H9 (cell line): Measurements from ENCODE around the gene SWT1. TPM values are rescaled to one million over a fixed set of nuclear protein-coding genes. Genes with fewer than 3 reads are reported as not detected.

Experiments
- DNase-seq: peaks from one replicate; pipeline ENCODE4 v3.0.0-alpha.2; 2017
- H2AFZ ChIP-seq: one replicate; pipeline ENCODE4 v1.6.1; 2013; ENCODE audit warnings: mild to moderate bottlenecking, low read length, control low read depth, moderate library complexity
- H2AK5ac ChIP-seq: 2 replicates; pipeline ENCODE4 v1.6.1; 2013; ENCODE audit warnings: low read length, control low read depth, mixed read lengths; ENCODE audit not compliant: insufficient read length
- H2BK120ac ChIP-seq: one replicate; pipeline ENCODE4 v1.6.1; 2013; ENCODE audit warnings: low read depth, mild to moderate bottlenecking, low read length, control low read depth, inconsistent platforms; ENCODE audit not compliant: poor library complexity, severe bottlenecking
- H2BK12ac ChIP-seq: 2 replicates; pipeline ENCODE4 v1.6.1; 2013; ENCODE audit warnings: low read length, control low read depth, mixed read lengths, low read depth; ENCODE audit not compliant: insufficient read length
- H2BK15ac ChIP-seq: 2 replicates; pipeline ENCODE4 v1.6.1; 2013; ENCODE audit warnings: low read depth, low read length, control low read depth
- H2BK20ac ChIP-seq: one replicate; pipeline ENCODE4 v1.6.1; 2013; ENCODE audit warnings: low read depth, mild to moderate bottlenecking, low read length, control low read depth, inconsistent platforms; ENCODE audit not compliant: poor library complexity, severe bottlenecking
- H2BK5ac ChIP-seq: 2 replicates; pipeline ENCODE4 v1.6.1; 2013; ENCODE audit warnings: low read length, control low read depth, mixed read lengths; ENCODE audit not compliant: insufficient read length
- H3K14ac ChIP-seq: 2 replicates; pipeline ENCODE4 v1.6.1; 2013; ENCODE audit warnings: low read length, control low read depth; ENCODE audit not compliant: insufficient read depth
- H3K18ac ChIP-seq: 2 replicates; pipeline ENCODE4 v1.6.1; 2013; ENCODE audit warnings: low read depth, mild to moderate bottlenecking, mixed read lengths, low read length, control low read depth; ENCODE audit not compliant: insufficient read length
- H3K23ac ChIP-seq: 2 replicates; pipeline ENCODE4 v1.6.1; 2013; ENCODE audit warnings: low read length, control low read depth, mixed read lengths, low read depth; ENCODE audit not compliant: insufficient read length
- H3K23me2 ChIP-seq: 2 replicates; pipeline ENCODE4 v1.6.1; 2013; ENCODE audit warnings: low read depth, mild to moderate bottlenecking, mixed read lengths, low read length, control low read depth; ENCODE audit not compliant: insufficient read length, poor library complexity, severe bottlenecking
- H3K27ac ChIP-seq: 2 replicates; pipeline ENCODE4 v1.5.1; 2013; ENCODE audit warnings: low read length, control low read depth, mixed read lengths, low read depth; ENCODE audit not compliant: insufficient read length
- H3K27me3 ChIP-seq: 2 replicates; pipeline ENCODE4 v1.6.1; 2013; ENCODE audit warnings: low read length, control low read depth, inconsistent platforms; ENCODE audit not compliant: insufficient read depth
- H3K4ac ChIP-seq: 2 replicates; pipeline ENCODE4 v1.6.1; 2013; ENCODE audit warnings: low read depth, mild to moderate bottlenecking, control low read depth, inconsistent platforms, low read length, moderate library complexity
- H3K4me1 ChIP-seq: 2 replicates; pipeline ENCODE4 v1.6.1; 2013; ENCODE audit warnings: low read length, control low read depth, inconsistent platforms; ENCODE audit not compliant: insufficient read depth
- H3K4me2 ChIP-seq: 2 replicates; pipeline ENCODE4 v1.6.1; 2013; ENCODE audit warnings: low read length, control low read depth, mixed read lengths; ENCODE audit not compliant: insufficient read length, insufficient read depth
- H3K56ac ChIP-seq: 2 replicates; pipeline ENCODE4 v1.6.1; 2013; ENCODE audit warnings: low read depth, mild to moderate bottlenecking, mixed read lengths, low read length, control low read depth; ENCODE audit not compliant: insufficient read length
- H3K79me1 ChIP-seq: 2 replicates; pipeline ENCODE4 v1.6.1; 2013; ENCODE audit warnings: low read depth, mild to moderate bottlenecking, moderate library complexity, low read length, control low read depth, inconsistent platforms; ENCODE audit not compliant: insufficient read depth, poor library complexity, severe bottlenecking
- H3K79me2 ChIP-seq: 2 replicates; pipeline ENCODE4 v1.6.1; 2013; ENCODE audit warnings: low read length, control low read depth, inconsistent platforms; ENCODE audit not compliant: insufficient read depth
- H3K9ac ChIP-seq: 2 replicates; pipeline ENCODE4 v1.6.1; 2013; ENCODE audit warnings: low read length, control low read depth, mixed read lengths; ENCODE audit not compliant: insufficient read length; ENCODE audit errors: extremely low read depth
- H3K9me3 ChIP-seq: one replicate; pipeline ENCODE4 v1.6.1; 2013; ENCODE audit warnings: low read depth, low read length, inconsistent platforms; ENCODE audit not compliant: control insufficient read depth
- H3T11ph ChIP-seq: one replicate; pipeline ENCODE4 v1.6.1; 2013; ENCODE audit warnings: mild to moderate bottlenecking, low read length, control low read depth, inconsistent platforms
- H4K20me1 ChIP-seq: one replicate; pipeline ENCODE4 v1.6.1; 2013; ENCODE audit not compliant: control insufficient read depth, insufficient read length, insufficient read depth
- H4K5ac ChIP-seq: 2 replicates; pipeline ENCODE4 v1.6.1; 2013; ENCODE audit warnings: low read depth, mild to moderate bottlenecking, mixed read lengths, low read length, control low read depth; ENCODE audit not compliant: insufficient read length
- H4K8ac ChIP-seq: replicated peaks from 2 replicates; pipeline ENCODE4 v1.6.1; 2013; ENCODE audit warnings: low read length, control low read depth, mixed read lengths, low read depth; ENCODE audit not compliant: insufficient read length
- H4K91ac ChIP-seq: 2 replicates; pipeline ENCODE4 v1.6.1; 2013; ENCODE audit warnings: low read depth, mild to moderate bottlenecking, moderate library complexity, mixed read lengths, low read length, control low read depth; ENCODE audit not compliant: insufficient read length
- H3K27ac Mint-ChIP-seq, 3 experiments: 2 replicates in 2 of 3; 3 replicates in 1 of 3; pipeline ENCODE4 v1.8.0; 2020 to 2021; ENCODE audit warnings: mixed read lengths in 3 of 3, mild to moderate bottlenecking in 1 of 3, moderate library complexity in 1 of 3
- H3K27me3 Mint-ChIP-seq: 2 replicates; pipeline ENCODE4 v1.8.0; 2021; ENCODE audit warnings: low read depth, mild to moderate bottlenecking, moderate library complexity, mixed read lengths
- H3K36me3 Mint-ChIP-seq, 3 experiments: 2 replicates in 2 of 3; 3 replicates in 1 of 3; pipeline ENCODE4 v1.8.0; 2020 to 2021; ENCODE audit warnings: low read depth in 3 of 3, mixed read lengths in 3 of 3; ENCODE audit not compliant: insufficient read depth in 1 of 3
- H3K4me1 Mint-ChIP-seq, 2 experiments: 2 replicates each; pipeline ENCODE4 v1.8.0; 2020; ENCODE audit warnings: mixed read lengths in 2 of 2
- H3K4me3 Mint-ChIP-seq, 2 experiments: 2 replicates in 1 of 2; 3 replicates in 1 of 2; pipeline ENCODE4 v1.8.0; 2020 to 2021; ENCODE audit warnings: mild to moderate bottlenecking in 2 of 2, mixed read lengths in 2 of 2, moderate library complexity in 1 of 2
- H3K9me3 Mint-ChIP-seq, 2 experiments: 2 replicates in 1 of 2; 3 replicates in 1 of 2; pipeline ENCODE4 v1.8.0; 2020; ENCODE audit warnings: mild to moderate bottlenecking in 2 of 2, mixed read lengths in 2 of 2, moderate library complexity in 1 of 2
- whole genome bisulfite sequencing: extraction: QIAGEN DNeasy Blood & Tissue Kit; methylation state at CpG from one replicate; pipeline ENCODE4 v1.1.7; 2013; ENCODE audit warnings: missing lambda C conversion rate, low lambda C conversion rate, mixed read lengths; ENCODE audit not compliant: insufficient read length; ENCODE audit errors: extremely low coverage; 5-methylcytosine and 5-hydroxymethylcytosine counted together
- total RNA-seq: library from RNA; stranded (reverse); gene quantifications from 2 replicates; pipeline ENCODE4 v1.2.1, GENCODE V29; 2021
- TF ChIP-seq, protein P1 (sequence below): fragments of 200-600 bp; sonication (generic); conservative IDR thresholded peaks from 3 replicates; pipeline ENCODE4 v1.8.0; 2021; ENCODE audit warnings: antibody characterized with exemption, mild to moderate bottlenecking

Gene SWT1
- total RNA-seq, 1 experiment from 2014 or later, result 5.2 TPM

DNA sequence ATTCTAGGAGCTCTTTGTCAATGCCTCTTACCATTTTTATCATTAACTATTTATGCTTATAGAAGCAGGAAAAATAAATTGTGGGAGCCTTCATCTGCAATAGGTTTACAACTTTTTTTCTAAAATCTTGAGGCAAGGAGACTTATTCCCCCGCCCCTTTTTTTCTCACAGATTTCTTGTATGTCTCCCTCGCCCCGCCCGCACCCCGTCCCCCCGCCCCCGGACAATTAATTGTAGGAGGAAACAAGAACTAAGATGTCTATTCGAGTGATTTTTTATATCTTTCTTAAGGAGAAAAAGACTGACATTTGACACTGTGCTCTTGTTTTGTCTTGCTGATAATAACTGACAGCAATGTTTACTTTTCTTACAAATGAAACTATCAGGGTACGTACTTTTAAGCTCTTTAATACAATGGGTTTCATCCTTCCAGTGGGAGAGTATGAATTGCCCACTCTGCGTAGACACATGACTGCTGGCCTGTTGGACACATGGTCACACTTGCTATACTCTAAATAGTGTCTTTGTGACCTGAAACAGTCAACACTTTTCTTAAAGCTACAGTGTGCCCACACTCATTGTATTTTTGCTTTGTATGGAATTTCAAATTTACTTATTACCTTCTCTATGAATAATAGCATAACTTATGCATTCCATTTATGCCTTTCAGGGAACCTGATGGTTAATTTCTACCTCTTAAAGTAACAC is 161.6 kb downstream of the SWT1 start:
- no peak overlapping the region for H2BK15ac ChIP-seq
- no peak overlapping the region for H3K23ac ChIP-seq
- H3K4me2 ChIP-seq, result no peak overlapping the region
- no peak overlapping the region for H2AFZ ChIP-seq
- no peaks in the 10 kb centered on the region for H3K9me3 ChIP-seq
- no peak overlapping the region for H3T11ph ChIP-seq
- Mint-ChIP-seq H3K4me3 (peak overlapping the region; percentile 96 to 98; a peak in 4 of 5 replicates), H3K27ac (no peak overlapping the region), H3K9me3 (peaks cover 2 to 9% of the 10 kb centered on the region in 2 experiments; a peak in 4 of 5 replicates), H3K4me1 (peaks cover 32 to 34% of the 10 kb centered on the region in 2 experiments), H3K27me3 (no peaks in the 10 kb centered on the region), H3K36me3 (peaks cover 10 to 27% (median 23%) of the 10 kb centered on the region in 3 experiments)
- H3K79me2 ChIP-seq, result peaks cover 30% of the 10 kb centered on the region; the same call in 1 of the 2 replicates
- no peak overlapping the region for H2BK5ac ChIP-seq
- DNase-seq, result no peak
- H4K5ac ChIP-seq, result no peak overlapping the region
- no peaks in the 10 kb centered on the region for H3K79me1 ChIP-seq
- H3K23me2 ChIP-seq, result peaks cover 3% of the 10 kb centered on the region
- H3K4me1 ChIP-seq, result peaks cover 2% of the 10 kb centered on the region; the same call in 1 of the 2 replicates
- no CpG with 5 or more reads among the region's 10 CpGs for WGBS
- H2BK12ac ChIP-seq, result no peak overlapping the region
- H3K14ac ChIP-seq, result no peak overlapping the region
- no peak overlapping the region for H3K27ac ChIP-seq
- no peak overlapping the region for H3K18ac ChIP-seq
- H3K9ac ChIP-seq, result no peak overlapping the region
- H4K91ac ChIP-seq, result no peak overlapping the region
- no peak overlapping the region for H3K4ac ChIP-seq
- H3K27me3 ChIP-seq, result no peaks in the 10 kb centered on the region
- H4K20me1 ChIP-seq, result no peaks in the 10 kb centered on the region
- H2BK120ac ChIP-seq, result no peak overlapping the region
- TF ChIP-seq, protein P1, sequence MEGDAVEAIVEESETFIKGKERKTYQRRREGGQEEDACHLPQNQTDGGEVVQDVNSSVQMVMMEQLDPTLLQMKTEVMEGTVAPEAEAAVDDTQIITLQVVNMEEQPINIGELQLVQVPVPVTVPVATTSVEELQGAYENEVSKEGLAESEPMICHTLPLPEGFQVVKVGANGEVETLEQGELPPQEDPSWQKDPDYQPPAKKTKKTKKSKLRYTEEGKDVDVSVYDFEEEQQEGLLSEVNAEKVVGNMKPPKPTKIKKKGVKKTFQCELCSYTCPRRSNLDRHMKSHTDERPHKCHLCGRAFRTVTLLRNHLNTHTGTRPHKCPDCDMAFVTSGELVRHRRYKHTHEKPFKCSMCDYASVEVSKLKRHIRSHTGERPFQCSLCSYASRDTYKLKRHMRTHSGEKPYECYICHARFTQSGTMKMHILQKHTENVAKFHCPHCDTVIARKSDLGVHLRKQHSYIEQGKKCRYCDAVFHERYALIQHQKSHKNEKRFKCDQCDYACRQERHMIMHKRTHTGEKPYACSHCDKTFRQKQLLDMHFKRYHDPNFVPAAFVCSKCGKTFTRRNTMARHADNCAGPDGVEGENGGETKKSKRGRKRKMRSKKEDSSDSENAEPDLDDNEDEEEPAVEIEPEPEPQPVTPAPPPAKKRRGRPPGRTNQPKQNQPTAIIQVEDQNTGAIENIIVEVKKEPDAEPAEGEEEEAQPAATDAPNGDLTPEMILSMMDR, result no peak
- no peak overlapping the region for H3K56ac ChIP-seq
- H4K8ac ChIP-seq, result no peak overlapping the region
- no peak overlapping the region for H2BK20ac ChIP-seq
- no peak overlapping the region for H2AK5ac ChIP-seq
